ENCODE data around the gene AURKB.

- TF ChIP-seq CTCF (conservative IDR thresholded peaks at IDR 0.05; ENCODE audit: low read depth, low read length) (no peak), EZH2 (IDR thresholded peaks at IDR 0.05; ENCODE audit: borderline replicate concordance, low read depth, low read length, poor library complexity, severe bottlenecking) (no peak)
Measured at GRCh38 chr17:8222380-8222629, 11.9 kb upstream of the AURKB start.

Measured in A673 (cell line).